ENCODE measurements around the gene ZNF444.

DNA sequence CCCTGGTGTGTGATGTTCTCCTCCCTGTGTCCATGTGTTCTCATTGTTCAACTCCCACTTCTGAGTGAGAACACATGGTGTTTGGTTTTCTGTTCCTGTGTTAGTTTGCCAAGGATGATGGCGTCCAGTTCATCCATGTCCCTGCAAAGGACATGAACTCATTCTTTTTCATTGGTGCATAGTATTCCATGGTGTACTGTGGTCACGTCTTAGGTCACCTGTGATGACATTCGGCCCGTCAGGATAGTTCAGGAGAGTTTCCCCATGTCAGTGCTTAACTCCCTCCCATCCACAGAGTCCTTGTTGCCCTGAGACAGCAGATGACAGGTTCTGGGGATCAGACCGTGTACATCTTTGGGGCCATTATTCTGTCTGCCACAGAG, 8.6 kb downstream of the ZNF444 start:
- no peak for TF ChIP-seq POLR2A (IDR thresholded peaks at IDR 0.05; ENCODE audit: low read depth, low read length)
- TF ChIP-seq POLR2AphosphoS5 (IDR thresholded peaks at IDR 0.05; ENCODE audit: low read depth, low read length), result no peak
- no peak for TF ChIP-seq TAF1 (IDR thresholded peaks at IDR 0.05; ENCODE audit: borderline replicate concordance, low read depth, low read length)
